ENCODE results near the gene C12orf76.

DNA sequence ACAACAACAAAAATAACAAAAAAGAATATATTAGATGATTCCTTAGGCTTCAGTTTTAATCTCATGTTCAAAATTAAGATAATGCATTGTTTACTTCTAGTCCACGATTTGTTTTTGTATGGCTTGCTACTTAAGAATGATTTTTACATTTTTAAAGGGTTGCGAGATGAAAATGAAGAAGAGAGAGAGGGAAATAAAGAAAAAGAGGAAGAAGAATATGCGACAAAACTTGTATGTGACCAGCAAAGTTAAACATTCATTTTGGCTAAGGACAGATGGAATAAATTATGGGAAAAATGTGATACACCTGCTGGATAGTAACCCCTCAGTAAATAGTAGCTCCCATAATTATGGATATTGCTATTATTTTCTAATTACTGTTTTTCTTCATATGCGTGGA lies 50.9 kb downstream of the C12orf76 start:
- TF ChIP-seq, protein P1, sequence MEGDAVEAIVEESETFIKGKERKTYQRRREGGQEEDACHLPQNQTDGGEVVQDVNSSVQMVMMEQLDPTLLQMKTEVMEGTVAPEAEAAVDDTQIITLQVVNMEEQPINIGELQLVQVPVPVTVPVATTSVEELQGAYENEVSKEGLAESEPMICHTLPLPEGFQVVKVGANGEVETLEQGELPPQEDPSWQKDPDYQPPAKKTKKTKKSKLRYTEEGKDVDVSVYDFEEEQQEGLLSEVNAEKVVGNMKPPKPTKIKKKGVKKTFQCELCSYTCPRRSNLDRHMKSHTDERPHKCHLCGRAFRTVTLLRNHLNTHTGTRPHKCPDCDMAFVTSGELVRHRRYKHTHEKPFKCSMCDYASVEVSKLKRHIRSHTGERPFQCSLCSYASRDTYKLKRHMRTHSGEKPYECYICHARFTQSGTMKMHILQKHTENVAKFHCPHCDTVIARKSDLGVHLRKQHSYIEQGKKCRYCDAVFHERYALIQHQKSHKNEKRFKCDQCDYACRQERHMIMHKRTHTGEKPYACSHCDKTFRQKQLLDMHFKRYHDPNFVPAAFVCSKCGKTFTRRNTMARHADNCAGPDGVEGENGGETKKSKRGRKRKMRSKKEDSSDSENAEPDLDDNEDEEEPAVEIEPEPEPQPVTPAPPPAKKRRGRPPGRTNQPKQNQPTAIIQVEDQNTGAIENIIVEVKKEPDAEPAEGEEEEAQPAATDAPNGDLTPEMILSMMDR (conservative IDR thresholded peaks at IDR 0.05), result no peak
- TF ChIP-seq EZH2 (IDR thresholded peaks at IDR 0.05; ENCODE audit: low read depth), result no peak
